Omental fat pad (tissue), 4 donors: ENCODE data around the gene ASTN2. TPM values are rescaled to one million over a fixed set of nuclear protein-coding genes. Genes with fewer than 3 reads are reported as not detected.

Experiments
- ATAC-seq: fragments of 150-250 bp; one replicate; pipeline ENCODE4 v1.9.1; 2016; ENCODE audit warnings: mild to moderate bottlenecking, moderate library complexity; ENCODE audit not compliant: low FRiP score
- DNase-seq: peaks from one replicate; pipeline ENCODE4 v3.0.0-alpha.2; 2019; ENCODE audit warnings: low spot score
- CTCF ChIP-seq, 3 donors: fragments of 450-650 bp; IDR thresholded peaks; one replicate each; pipeline ENCODE4 v1.5.1; 2016 to 2017; ENCODE audit warnings: antibody characterized with exemption in 3 of 3, mild to moderate bottlenecking in 3 of 3, moderate library complexity in 2 of 3
- total RNA-seq, 4 donors: library from RNA; depleted of rRNA; stranded (reverse); fragments of >200 nt; gene quantifications; one replicate each; pipeline ENCODE4 v1.1.0, GENCODE V29; 2016

The ASTN2 gene
- total RNA-seq, 4 donors from 2014 or later = 1.1 to 8.4 (median 3.6) TPM

GRCh38 chr9:117300371-117301110, 114.3 kb downstream of the ASTN2 start:
- ATAC-seq (no peak), DNase-seq (no peak)
- no peak for TF ChIP-seq CTCF (IDR thresholded peaks at IDR 0.05)

- DNase-seq = no peak
- TF ChIP-seq CTCF (IDR thresholded peaks at IDR 0.05) = no peak
- no peak for ATAC-seq
Observed at GRCh38 chr9:117296453-117296852, 118.4 kb downstream of the ASTN2 start.

GRCh38 chr9:117293206-117294114, 121.4 kb downstream of the ASTN2 start:
- ATAC-seq = no peak

GRCh38 chr9:117290856-117291622, 123.8 kb downstream of the ASTN2 start:
- no peak for TF ChIP-seq CTCF (IDR thresholded peaks at IDR 0.05)
- DNase-seq (no peak), ATAC-seq (no peak)

More at GRCh38 chr9:117293206-117294114, 121.4 kb downstream of the ASTN2 start:
- DNase-seq = no peak
- TF ChIP-seq CTCF (IDR thresholded peaks at IDR 0.05) = no peak

- ATAC-seq = no peak
- TF ChIP-seq CTCF (IDR thresholded peaks at IDR 0.05) = no peak
- DNase-seq = no peak
Observed at GRCh38 chr9:117290306-117290840, 124.5 kb downstream of the ASTN2 start.

GRCh38 chr9:117286245-117286644, 128.6 kb downstream of the ASTN2 start:
- DNase-seq (no peak), ATAC-seq (no peak)
- no peak for TF ChIP-seq CTCF (IDR thresholded peaks at IDR 0.05)
